ENCODE results near the gene PLCB1. TPM values are rescaled to one million over a fixed set of nuclear protein-coding genes. Genes with fewer than 3 reads are reported as not detected.

PLCB1 gene
- total and polyA plus RNA-seq, 2 of the 4 experiments (the other 2 are of a cell fraction): 5.6 to 16.1 TPM

DNA sequence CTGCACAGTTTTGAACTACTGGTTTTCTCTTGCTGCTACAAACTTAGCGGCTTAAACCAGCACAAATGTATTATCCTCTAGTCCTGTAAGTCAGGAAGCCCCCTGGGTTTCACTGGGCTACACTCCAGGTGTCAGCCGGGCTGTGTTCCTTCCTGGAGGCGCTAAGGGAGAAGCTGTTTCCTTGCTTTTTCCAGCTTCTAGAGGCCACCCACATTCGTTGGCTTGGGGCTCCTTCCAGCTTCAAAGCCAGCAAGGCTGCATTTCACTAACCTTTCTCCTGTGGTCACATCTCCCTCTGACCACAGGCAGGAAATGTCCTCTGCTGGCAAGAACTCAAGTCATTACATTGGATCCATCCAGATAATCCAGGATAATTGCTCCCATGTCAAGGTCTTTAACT lies 586.2 kb downstream of the PLCB1 start:
- DNase-seq (no peak), ATAC-seq (ENCODE audit: low read depth) (no peak)
- no peak overlapping the region for H4K91ac ChIP-seq (ENCODE audit: insufficient read depth, low read depth, low read length)
- H3K36me3 ChIP-seq (ENCODE audit: control insufficient read depth, insufficient read depth, low read length): no peaks in the 10 kb centered on the region; the same call in 1 of the 2 replicates
- H4K8ac ChIP-seq (ENCODE audit: low read depth in 2 of 2, low read length in 2 of 2): no peak overlapping the region
- no TSS peak for BruUV-seq (replicated peaks)
- no peak overlapping the region for H3K27ac ChIP-seq (ENCODE audit: insufficient read depth, low read length)
- H3K9me3 ChIP-seq (ENCODE audit: control insufficient read depth, insufficient read depth, low read length): no peaks in the 10 kb centered on the region
- H3K4me2 ChIP-seq (ENCODE audit: low read depth, low read length): no peak overlapping the region
- no peak overlapping the region for H4K5ac ChIP-seq (ENCODE audit: low read depth, low read length)
- H3K79me1 ChIP-seq (ENCODE audit: low read depth in 1 of 2, low read length in 2 of 2): no peaks in the 10 kb centered on the region
- H2BK5ac ChIP-seq (ENCODE audit: low read depth, low read length, poor library complexity, severe bottlenecking): no peak overlapping the region
- no peak overlapping the region for H2AK9ac ChIP-seq (replicated peaks; ENCODE audit: low read depth, low read length, poor library complexity)
- no peak overlapping the region for H2AFZ ChIP-seq (replicated peaks; ENCODE audit: low read length, poor library complexity)
- no peak overlapping the region for H3K23ac ChIP-seq (ENCODE audit: low read depth, low read length)
- POLR2A ChIA-PET (ENCODE audit: unreplicated experiment): interaction anchor here (0.5 kb wide), 1 partner anchor 13 kb away, joined by 4 read pairs; no protein-coding TSS in a partner anchor
- H3K14ac ChIP-seq (replicated peaks; ENCODE audit: low read depth, low read length): no peak overlapping the region
- in situ Hi-C loops (cut with MboI; ENCODE audit: low sequenced_read_pairs): loop anchor here (25.0 kb wide), 1 partner anchor 306 kb away; no protein-coding TSS in a partner anchor
- 92% methylated on average over 2 of the region's 4 CpGs; no CpG with 5 or more reads in 1 of the 2 experiments for WGBS, 2 experiments (ENCODE audit: extremely low coverage in 2 of 2, insufficient read length in 1 of 2)
- H2BK20ac ChIP-seq (ENCODE audit: low read depth, low read length): no peak overlapping the region
- H3K9me1 ChIP-seq (ENCODE audit: insufficient read depth, low read length): no peaks in the 10 kb centered on the region
- H3K4me1 ChIP-seq (ENCODE audit: control insufficient read depth, insufficient read depth, low read length): no peaks in the 10 kb centered on the region
- no peak overlapping the region for H3K56ac ChIP-seq (ENCODE audit: extremely low read depth, insufficient read depth, low read length)
- intact Hi-C loops (cut with micrococcal nuclease): no loop called here
- H3K4me3 ChIP-seq (ENCODE audit: insufficient read depth, low read depth, low read length): no peak overlapping the region
- H3K4ac ChIP-seq (ENCODE audit: low read depth, low read length): no peak overlapping the region
- H2BK15ac ChIP-seq (ENCODE audit: low read depth, low read length): no peak overlapping the region
- H2BK120ac ChIP-seq (ENCODE audit: low read depth, low read length): no peak overlapping the region
- H2AK5ac ChIP-seq (ENCODE audit: low read depth, low read length): no peak overlapping the region; the same call in 1 of the 2 replicates
- CTCF ChIA-PET: interaction anchor here (1.2 kb wide), 1 partner anchor 675 kb away, joined by 5 read pairs; no protein-coding TSS in a partner anchor
- no peaks in the 10 kb centered on the region for H4K20me1 ChIP-seq (ENCODE audit: insufficient read depth, low read length)
- H3K27me3 ChIP-seq (ENCODE audit: control insufficient read depth, insufficient read depth, low read length): no peaks in the 10 kb centered on the region
- TF ChIP-seq BHLHE40 (IDR thresholded peaks at IDR 0.05; ENCODE audit: low read depth, low read length) (no peak), CEBPB (IDR thresholded peaks at IDR 0.05; ENCODE audit: low read depth, low read length) (no peak), RFX5 (IDR thresholded peaks at IDR 0.05; ENCODE audit: low read depth, low read length) (no peak), MXI1 (IDR thresholded peaks at IDR 0.05; ENCODE audit: borderline replicate concordance, low read depth, low read length) (no peak)
- TF ChIP-seq, protein P1, sequence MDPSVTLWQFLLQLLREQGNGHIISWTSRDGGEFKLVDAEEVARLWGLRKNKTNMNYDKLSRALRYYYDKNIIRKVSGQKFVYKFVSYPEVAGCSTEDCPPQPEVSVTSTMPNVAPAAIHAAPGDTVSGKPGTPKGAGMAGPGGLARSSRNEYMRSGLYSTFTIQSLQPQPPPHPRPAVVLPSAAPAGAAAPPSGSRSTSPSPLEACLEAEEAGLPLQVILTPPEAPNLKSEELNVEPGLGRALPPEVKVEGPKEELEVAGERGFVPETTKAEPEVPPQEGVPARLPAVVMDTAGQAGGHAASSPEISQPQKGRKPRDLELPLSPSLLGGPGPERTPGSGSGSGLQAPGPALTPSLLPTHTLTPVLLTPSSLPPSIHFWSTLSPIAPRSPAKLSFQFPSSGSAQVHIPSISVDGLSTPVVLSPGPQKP (IDR thresholded peaks at IDR 0.05; ENCODE audit: borderline replicate concordance, low read depth, low read length): no peak
- dilution Hi-C loops (cut with HindIII; ENCODE audit: low sequenced_read_pairs, unreplicated experiment): no loop called here
- H3K9ac ChIP-seq (ENCODE audit: low read depth, low read length): no peak overlapping the region
- no peak overlapping the region for H3K18ac ChIP-seq (ENCODE audit: low read depth, low read length)
